ENCODE measurements around the gene NPAS3.

The NPAS3 gene

DNA sequence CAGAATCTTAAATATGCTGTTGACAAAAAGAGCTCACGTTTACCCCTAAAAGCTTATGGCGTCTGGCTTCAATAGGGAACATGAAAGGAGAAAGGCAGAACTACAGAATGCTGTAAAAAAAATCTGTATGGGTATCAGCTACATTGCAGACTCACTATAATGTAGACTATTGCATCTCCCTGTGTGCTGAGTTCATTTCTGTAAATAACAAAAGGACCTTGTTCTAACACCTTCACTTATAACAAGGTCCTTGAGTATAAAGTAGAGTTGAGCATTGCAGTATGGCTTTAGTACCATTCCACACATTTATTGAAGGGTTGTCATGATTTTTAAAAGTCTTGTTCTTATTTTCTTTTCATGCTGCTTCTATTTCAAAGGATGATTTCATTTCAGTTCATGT, 165.3 kb downstream of the NPAS3 start:
- TF ChIP-seq POLR2A (IDR thresholded peaks at IDR 0.05; ENCODE audit: low read length): no peak
- no peak for TF ChIP-seq GATA1 (IDR thresholded peaks at IDR 0.05; ENCODE audit: low read depth, low read length)
- no peak for DNase-seq

DNA sequence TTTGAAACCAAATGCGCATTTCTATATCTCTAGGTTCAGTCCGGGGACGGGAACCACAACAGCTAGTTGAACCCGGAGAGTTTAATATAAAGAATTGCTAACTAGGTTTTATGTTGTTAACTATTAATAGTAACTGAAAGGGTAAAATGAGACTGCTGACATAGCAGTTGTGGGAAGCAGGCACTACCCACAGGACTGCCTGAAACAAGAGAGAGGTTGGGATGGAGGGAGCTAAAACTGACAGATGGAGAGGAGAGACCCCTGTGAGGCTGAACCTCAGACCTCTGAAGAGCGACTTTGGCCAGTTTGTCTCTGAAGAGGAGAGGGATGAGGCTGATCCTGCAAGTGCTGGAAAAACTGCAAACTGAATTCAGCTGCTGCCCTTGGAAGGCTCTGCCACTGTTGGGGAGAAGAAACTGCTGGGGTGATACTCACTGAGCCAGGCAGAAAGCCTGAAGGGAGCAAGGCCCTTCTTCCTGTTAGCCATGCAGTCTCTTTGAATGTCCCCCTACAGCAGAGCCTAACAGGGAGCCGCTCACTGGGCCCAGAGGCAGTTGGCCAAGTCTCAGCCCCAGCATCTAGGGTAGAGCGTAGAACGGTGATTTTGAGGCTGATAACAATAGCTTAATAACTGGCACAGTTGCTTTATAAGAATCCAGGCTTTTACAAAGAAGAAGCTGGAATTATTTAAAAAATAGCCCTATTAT, 172.2 kb downstream of the NPAS3 start:
- no peak for DNase-seq
- no peak for TF ChIP-seq POLR2A (IDR thresholded peaks at IDR 0.05; ENCODE audit: low read length)
- no peak for TF ChIP-seq GATA1 (IDR thresholded peaks at IDR 0.05; ENCODE audit: low read depth, low read length)

DNA sequence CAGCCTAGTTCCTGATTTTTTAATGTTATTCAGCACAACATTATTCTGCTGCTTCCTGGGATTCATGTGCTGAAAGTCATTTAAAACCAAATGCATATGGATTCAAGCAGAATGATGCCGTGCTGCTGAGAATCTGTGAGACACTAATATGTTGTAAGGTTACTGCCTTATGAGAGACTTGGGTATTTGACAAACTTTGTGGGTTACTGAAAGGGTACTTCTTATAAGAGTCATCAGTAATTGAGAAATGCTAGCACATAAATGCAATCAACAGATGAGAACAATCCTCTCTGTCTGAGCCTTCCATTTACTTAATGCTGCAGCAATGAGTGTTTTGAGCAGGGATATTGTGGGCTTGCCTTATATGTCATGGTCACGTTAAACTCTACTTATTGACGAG, 175.7 kb downstream of the NPAS3 start:
- DNase-seq: no peak
- TF ChIP-seq GATA1 (IDR thresholded peaks at IDR 0.05; ENCODE audit: low read depth, low read length) (no peak), POLR2A (IDR thresholded peaks at IDR 0.05; ENCODE audit: low read length) (no peak)

- no peak for TF ChIP-seq GATA1 (IDR thresholded peaks at IDR 0.05; ENCODE audit: low read depth, low read length)
- TF ChIP-seq POLR2A (IDR thresholded peaks at IDR 0.05; ENCODE audit: low read length): no peak
- DNase-seq: no peak
These were observed 180.0 kb downstream of the NPAS3 start for GRCh38 chr14:33118668-33119067.

DNA sequence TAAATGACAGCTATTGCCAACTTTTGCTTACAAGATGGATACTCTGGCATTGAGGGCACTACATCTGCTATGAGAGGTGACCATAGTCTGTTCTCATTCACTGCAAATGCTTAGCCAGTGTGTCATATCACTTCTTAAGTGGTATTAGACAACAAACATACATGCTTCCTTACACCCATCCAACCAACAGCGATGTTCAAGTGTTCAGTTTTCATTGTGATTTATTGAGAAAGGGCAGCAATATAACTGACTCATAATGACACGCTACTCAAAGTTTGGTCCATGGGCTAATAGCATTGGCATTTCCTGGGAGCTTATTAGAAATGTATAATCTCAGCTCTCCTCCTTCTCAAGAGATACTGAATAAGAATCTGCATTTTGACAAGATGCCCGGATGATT, 181.7 kb downstream of the NPAS3 start:
- TF ChIP-seq GATA1 (IDR thresholded peaks at IDR 0.05; ENCODE audit: low read depth, low read length) (no peak), POLR2A (IDR thresholded peaks at IDR 0.05; ENCODE audit: low read length) (no peak)
- no peak for DNase-seq

GRCh38 chr14:33120966-33121365, 182.3 kb downstream of the NPAS3 start:
- TF ChIP-seq GATA1 (IDR thresholded peaks at IDR 0.05; ENCODE audit: low read depth, low read length) (no peak), POLR2A (IDR thresholded peaks at IDR 0.05; ENCODE audit: low read length) (no peak)
- no peak for DNase-seq

GRCh38 chr14:33123281-33123680, 184.6 kb downstream of the NPAS3 start:
- no peak for TF ChIP-seq POLR2A (IDR thresholded peaks at IDR 0.05; ENCODE audit: low read length)
- no peak for TF ChIP-seq GATA1 (IDR thresholded peaks at IDR 0.05; ENCODE audit: low read depth, low read length)
- no peak for DNase-seq

- TF ChIP-seq POLR2A (IDR thresholded peaks at IDR 0.05; ENCODE audit: low read length) (no peak), GATA1 (IDR thresholded peaks at IDR 0.05; ENCODE audit: low read depth, low read length) (no peak)
These were observed 187.8 kb downstream of the NPAS3 start for GRCh38 chr14:33126433-33126832.

DNA sequence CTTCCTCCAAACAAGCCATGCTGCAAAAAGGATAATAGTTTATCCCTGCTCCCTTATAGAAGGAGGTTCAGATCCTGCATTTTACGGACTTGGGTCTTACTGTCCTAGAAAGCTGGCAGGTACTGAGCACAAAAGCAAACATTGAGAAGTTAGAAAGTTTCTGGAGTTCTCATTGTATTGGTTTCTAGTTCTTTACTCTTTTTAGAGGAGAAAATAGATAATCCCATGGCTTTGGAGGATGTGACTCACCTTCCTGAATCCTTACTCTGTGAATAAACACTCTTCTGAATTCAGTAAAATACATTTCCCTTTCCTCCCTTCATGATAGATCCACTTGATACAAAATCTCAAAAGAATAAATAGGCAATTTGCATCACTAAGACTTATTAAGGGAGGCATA, 188.9 kb downstream of the NPAS3 start:
- TF ChIP-seq POLR2A (IDR thresholded peaks at IDR 0.05; ENCODE audit: low read length) (no peak), GATA1 (IDR thresholded peaks at IDR 0.05; ENCODE audit: low read depth, low read length) (no peak)
- DNase-seq: no peak

More at GRCh38 chr14:33126433-33126832, 187.8 kb downstream of the NPAS3 start:
- DNase-seq: no peak

GRCh38 chr14:33131801-33132200, 193.1 kb downstream of the NPAS3 start:
- TF ChIP-seq POLR2A (IDR thresholded peaks at IDR 0.05; ENCODE audit: low read length) (no peak), GATA1 (IDR thresholded peaks at IDR 0.05; ENCODE audit: low read depth, low read length) (no peak)
- DNase-seq: no peak

GRCh38 chr14:33134162-33134561, 195.5 kb downstream of the NPAS3 start:
- TF ChIP-seq POLR2A (IDR thresholded peaks at IDR 0.05; ENCODE audit: low read length) (no peak), GATA1 (IDR thresholded peaks at IDR 0.05; ENCODE audit: low read depth, low read length) (no peak)
- DNase-seq: no peak

DNA sequence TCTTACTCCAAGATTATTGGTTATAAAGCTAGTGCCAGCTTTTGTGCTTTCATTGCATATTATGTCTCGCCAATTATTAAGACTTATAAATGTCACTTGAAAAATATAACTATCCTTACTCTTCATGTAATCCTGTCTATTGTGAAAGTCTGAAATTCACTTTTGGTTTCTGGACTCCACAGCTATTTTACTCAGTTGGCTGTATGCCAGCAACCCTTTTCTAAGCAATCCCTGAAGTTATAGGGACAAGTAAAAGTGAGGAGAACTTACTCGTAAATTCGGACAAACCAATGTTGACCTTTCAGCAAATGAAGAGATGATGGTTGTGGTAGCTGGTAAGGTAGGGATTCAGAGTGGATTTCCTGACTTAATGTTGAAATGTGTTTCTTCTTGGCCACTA, 196.3 kb downstream of the NPAS3 start:
- no peak for DNase-seq
- TF ChIP-seq GATA1 (IDR thresholded peaks at IDR 0.05; ENCODE audit: low read depth, low read length): no peak
- no peak for TF ChIP-seq POLR2A (IDR thresholded peaks at IDR 0.05; ENCODE audit: low read length)

DNA sequence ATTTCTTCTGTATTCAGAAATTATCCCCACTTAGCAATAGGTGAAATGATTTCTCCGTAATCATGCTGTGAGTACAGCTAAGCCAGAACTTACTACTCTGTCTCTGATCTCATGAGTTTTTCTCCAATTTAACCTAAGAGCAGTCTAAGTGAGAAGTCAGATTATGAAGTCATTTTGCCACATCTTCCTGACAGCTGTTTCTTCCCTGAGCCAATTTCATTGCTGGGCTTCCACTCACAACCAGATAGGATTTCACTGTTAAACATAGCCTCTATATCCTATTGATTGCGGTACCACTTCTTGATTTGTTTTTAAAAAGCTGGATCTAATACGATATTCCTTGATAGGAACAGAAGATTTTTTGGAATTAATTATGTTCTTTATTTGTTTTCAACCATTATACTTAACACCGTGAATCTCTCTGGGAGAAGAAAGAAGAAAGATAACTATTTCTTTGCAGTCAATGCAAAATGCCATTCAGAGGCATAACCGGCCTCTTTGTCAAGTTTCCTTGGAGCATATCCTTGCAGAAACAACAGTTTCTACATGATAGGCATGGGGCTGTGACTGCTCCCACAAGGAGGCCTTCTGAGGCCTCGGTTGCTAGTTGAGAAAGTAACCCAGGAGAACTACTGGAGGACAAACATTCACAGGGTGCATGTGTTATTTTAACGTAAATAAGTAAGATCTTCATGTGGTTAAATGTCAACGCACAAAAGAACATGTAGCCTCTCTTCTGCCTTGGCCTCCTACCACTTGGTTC, 212.2 kb downstream of the NPAS3 start:
- no peak for DNase-seq
- TF ChIP-seq POLR2A (IDR thresholded peaks at IDR 0.05; ENCODE audit: low read length) (no peak), GATA1 (IDR thresholded peaks at IDR 0.05; ENCODE audit: low read depth, low read length) (no peak)

- DNase-seq: no peak
These were observed 224.4 kb downstream of the NPAS3 start for GRCh38 chr14:33163109-33163508.

GRCh38 chr14:33163600-33163999, 224.9 kb downstream of the NPAS3 start:
- no peak for TF ChIP-seq POLR2A (IDR thresholded peaks at IDR 0.05; ENCODE audit: low read length)
- TF ChIP-seq GATA1 (IDR thresholded peaks at IDR 0.05; ENCODE audit: low read depth, low read length): no peak
- no peak for DNase-seq

More at GRCh38 chr14:33163109-33163508, 224.4 kb downstream of the NPAS3 start:
- TF ChIP-seq GATA1 (IDR thresholded peaks at IDR 0.05; ENCODE audit: low read depth, low read length): no peak
- TF ChIP-seq POLR2A (IDR thresholded peaks at IDR 0.05; ENCODE audit: low read length): no peak

Data from erythroblast (primary cell).